B cell (primary cell): ENCODE results near the gene TOPAZ1.

Source experiments
- EZH2 ChIP-seq: IDR thresholded peaks from 2 replicates; pipeline ENCODE4 v1.6.1; 2012; ENCODE audit warnings: borderline replicate concordance, low read depth, mild to moderate bottlenecking, moderate library complexity, low read length; ENCODE audit not compliant: insufficient read depth, poor library complexity, severe bottlenecking
- TF ChIP-seq, protein P1 (sequence below): fragments of 200-600 bp; IDR thresholded peaks from one replicate; pipeline ENCODE4 v1.8.0; 2022; ENCODE audit warnings: antibody characterized with exemption, mild to moderate bottlenecking

GRCh38 chr3:44329946-44330345 is 88.3 kb downstream of the TOPAZ1 start:
- TF ChIP-seq, protein P1, sequence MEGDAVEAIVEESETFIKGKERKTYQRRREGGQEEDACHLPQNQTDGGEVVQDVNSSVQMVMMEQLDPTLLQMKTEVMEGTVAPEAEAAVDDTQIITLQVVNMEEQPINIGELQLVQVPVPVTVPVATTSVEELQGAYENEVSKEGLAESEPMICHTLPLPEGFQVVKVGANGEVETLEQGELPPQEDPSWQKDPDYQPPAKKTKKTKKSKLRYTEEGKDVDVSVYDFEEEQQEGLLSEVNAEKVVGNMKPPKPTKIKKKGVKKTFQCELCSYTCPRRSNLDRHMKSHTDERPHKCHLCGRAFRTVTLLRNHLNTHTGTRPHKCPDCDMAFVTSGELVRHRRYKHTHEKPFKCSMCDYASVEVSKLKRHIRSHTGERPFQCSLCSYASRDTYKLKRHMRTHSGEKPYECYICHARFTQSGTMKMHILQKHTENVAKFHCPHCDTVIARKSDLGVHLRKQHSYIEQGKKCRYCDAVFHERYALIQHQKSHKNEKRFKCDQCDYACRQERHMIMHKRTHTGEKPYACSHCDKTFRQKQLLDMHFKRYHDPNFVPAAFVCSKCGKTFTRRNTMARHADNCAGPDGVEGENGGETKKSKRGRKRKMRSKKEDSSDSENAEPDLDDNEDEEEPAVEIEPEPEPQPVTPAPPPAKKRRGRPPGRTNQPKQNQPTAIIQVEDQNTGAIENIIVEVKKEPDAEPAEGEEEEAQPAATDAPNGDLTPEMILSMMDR, result no peak
- no peak for TF ChIP-seq EZH2
